Measurements from ENCODE around the gene CAPN7.

Gene CAPN7

DNA sequence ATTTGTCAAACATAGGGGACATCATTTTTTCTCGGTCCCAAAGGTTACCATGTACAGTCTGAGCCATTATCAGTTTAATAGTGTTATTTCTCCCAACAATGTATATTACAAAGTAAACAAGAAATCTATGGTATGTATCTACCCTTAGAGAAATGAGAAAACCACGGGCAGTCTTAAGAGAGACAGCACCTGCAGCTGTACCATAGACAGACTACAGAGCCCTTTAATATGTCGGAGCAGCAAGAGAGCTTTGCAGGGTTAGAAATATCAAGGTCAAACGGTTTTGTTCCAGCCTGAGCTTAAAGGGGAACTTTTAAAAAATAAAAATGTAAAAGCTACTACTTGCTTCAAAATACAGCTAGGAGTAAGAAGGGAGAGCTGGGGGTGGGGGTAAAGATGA is 73.2 kb downstream of the CAPN7 start:
- no peak for DNase-seq

DNA sequence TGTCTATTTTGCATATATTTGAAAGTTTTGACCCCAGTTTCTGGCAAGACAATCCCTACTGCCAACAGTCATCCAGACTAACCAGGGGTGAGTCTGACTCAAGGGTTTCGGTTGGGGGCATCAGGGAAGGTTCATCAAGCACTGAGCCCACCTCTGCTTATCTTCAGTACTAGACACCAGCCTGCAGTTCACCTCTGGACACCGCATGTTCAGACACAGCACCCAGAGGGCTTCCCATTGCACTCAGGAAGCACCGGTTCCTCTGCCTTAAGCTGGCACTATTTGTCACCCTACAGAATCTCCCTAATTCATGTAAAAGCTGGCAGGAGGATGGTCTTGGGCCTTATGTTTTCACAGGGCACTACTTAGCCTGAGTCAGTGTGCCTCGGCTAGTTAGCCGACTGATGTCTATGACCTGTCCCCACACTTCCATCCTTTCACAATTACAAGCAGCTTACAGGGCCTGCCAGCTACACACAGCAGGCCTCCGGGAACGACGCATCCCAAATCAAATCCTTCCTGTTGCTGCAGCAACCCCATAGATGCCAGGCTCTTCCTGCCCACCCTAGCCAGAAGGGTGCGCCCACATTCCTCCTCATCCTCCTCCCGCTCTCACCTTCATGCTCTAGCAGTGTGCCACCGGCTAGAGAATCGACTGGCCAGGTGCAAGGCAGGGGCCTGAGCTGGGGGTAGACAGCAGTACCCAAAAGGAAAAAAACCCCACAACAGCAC is 73.8 kb downstream of the CAPN7 start:
- no peak for DNase-seq

DNA sequence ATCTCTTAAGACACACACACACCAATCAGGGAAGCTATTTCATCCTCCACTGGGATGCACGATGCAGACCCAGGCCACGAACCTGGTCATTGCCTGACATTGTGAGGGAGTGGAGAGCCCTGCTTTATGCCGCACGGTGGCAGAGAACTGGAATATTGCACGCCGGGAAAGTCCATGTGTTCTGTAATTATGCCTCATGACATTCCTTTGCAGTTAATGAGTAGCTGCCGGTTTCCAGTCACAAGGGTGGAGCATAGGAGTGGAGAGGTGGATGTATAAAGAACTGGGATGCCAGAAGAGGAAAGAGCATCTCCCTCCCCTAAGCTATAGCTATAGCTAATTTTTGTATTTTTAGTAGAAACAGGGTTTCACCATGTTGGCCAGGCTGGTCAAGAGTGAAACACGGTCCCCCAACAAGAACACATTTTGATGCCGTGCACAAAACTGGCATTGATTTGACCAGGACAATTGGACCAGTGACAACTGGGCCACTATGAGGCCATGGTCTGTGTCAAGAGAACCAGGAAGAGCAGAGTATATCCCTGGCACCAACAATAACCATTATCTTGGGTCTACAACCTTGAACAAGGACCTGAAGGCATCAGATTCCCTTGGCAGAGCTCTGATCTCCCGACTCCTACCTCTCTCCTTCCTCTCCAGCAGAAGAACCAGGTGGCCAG is 74.9 kb downstream of the CAPN7 start:
- DNase-seq, result no peak

DNA sequence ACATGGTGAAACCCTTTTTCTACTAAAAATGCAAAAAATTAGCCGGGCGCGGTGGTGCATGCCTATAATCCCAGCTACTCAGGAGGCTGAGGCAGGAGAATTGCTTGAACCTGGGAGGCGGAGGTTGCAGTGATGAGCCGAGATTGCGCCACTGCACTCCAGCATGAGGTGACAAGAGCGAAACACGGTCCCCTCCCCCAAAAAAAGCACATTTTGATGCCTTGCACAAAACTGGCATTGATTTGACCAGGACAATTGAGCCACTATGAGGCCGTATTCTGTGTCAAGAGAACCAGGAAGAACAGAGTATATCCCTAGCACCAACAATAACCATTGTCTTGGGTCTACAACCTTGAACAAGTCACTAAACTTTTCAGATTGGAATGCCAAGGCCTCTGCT is 75.8 kb downstream of the CAPN7 start:
- no peak for DNase-seq

DNA sequence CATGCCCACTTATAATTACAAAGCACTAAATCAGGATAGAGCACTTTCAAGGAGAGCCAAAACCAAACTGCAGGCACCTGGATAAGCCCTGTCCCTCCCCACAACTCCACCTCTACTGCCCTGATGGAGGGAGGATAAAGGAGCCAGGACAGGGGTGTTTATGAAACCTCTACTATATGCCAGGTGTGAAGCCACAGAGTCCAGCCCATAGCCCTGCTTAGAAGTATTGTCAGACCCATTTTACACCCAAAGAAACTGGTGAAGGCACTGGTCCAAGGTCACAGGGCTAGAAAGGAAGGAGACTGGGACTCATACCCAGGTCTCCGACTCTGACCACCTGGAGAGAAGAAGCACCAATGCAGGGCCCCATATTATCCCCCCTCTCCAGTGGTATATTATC is 77.7 kb downstream of the CAPN7 start:
- DNase-seq, result no peak

DNA sequence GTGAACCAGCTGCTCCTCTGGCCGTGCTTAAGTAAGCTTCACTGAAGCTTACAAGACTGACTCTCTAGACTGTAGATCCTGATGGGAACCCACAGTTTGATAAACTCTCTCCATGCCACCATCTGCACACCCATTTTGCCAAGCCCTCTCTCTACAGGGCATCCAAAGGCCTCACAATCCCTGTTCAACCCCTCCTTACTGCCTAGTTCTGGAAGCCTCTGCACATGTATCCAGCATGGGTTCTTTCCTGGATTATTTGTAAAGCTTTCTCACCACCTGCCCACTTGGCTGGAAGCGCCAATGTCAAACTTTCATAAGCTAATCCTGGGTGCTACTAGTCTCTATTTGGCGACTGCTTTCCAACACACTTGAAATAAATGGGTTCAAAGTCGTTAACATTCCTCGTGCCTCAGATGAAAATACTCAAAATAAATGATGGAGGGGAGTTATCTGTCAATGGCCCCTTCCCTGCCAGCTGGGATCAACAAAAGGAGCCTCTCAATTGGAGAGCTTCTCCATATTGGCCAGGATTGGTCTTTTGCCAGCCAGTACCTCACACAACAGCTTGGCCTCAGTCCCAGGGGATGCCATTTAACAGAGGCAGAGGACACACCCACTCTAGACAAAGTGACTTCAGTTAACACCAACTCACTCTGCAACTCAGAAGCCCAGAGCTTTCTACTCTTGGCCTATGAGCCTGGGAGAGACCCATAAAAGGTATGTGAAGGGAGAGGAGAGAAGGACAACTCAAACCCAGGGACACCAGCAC is 78.3 kb downstream of the CAPN7 start:
- no peak for DNase-seq

DNA sequence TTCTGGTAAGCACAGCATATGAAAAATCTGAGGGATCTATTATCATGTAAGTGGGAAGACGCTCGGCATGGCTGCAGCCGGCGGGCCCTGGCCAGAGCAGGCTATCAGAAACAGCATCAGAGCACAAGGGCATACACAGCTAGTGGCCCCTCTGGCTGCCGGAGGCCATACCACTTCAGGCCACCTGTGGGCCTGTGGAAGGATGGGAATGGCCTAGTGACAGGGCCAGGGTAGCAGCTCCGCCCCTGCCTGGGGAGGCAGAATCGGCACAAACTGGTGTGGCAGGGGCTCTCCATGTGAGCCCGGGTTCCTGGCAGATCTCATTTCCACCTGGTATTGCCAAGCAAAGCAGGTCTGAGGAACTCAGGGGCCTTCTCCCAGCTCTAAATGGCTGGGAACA is 80.0 kb downstream of the CAPN7 start:
- no peak for DNase-seq

DNA sequence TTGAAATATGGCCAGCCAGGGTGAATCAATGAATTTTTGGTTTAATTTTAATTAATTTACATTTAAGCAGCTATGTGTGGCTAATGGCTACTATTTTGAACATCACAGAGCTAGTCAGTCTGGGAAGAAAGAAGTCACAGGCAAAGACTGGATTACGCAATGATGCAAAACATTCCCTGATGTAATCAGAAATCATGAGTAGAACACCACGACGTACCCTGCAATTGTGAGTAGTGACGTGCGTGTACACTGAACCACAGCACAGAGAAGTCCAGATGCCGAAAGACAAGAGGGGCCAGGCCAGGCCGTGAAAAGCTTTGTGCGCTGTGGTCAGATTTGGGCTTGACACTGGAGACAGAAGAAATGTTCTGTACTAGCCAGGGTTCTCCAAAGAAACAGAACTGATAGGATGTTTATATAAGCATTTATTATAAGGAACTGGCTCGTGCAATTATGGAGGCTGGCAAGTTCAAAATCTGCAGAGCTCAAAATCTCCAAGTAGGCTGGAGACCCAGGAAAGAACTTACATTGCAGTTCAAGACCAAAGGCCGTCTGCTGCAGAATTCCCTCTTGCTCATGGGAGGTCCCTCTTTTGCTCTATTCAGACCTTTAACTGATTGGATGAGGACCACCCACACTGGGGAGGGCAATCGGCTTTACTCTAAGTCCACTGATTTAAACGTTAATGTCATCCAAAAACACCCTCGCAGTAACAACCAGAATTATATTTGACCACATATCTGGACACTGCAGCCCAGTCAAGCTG is 81.7 kb downstream of the CAPN7 start:
- peak in 1 of 2 donors; percentile 63 for DNase-seq

DNA sequence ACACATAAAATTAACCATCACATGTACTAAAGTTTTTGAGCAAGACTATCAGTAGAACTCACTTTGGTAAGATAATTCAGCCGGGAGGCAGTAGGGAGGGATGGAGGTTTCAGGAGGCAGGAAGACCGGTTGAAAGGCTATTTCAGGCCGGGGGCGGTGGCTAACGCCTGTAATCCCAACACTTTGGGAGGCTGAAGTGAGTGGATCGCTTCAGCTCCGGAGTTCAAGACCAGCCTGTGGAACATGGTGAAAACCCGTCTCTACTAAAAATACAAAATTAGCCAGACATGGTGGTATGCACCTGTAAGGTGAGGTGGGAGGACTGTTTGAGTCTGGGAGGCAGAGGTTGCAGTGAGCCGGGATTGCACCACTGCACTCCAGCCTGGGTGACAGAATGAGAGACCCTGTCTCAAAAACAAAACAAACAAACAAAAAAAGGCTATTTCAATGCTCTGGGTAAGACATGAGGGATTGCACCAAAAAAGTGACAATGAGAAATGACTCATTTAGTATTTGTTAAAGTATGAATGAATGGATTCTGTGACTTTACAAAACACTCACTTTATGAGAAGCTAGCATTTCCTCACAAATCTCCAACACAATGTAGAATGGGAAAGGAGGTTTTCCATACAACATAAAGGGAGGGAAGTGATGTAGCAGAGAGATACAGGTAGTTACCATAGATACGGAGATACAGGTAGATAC is 82.4 kb downstream of the CAPN7 start:
- no peak for DNase-seq

DNA sequence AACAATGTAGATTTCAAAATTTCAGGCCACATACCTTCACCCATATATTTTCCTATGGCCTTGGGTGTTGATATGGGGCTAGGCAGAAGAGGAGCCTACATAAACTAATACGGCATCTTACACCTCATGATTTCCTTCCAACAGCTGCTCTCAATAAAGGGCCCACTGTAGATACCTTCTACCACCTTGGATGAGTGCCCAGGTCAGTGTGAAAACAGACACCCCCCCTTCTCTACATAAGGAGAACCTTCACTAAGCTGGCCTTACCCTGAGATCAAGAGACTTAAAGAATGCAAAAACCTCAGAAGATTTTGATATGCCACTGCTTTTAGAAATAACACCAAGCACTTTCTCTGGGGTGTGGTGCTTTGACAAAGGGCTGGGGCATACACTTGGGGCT is 83.6 kb downstream of the CAPN7 start:
- DNase-seq, result no peak

DNA sequence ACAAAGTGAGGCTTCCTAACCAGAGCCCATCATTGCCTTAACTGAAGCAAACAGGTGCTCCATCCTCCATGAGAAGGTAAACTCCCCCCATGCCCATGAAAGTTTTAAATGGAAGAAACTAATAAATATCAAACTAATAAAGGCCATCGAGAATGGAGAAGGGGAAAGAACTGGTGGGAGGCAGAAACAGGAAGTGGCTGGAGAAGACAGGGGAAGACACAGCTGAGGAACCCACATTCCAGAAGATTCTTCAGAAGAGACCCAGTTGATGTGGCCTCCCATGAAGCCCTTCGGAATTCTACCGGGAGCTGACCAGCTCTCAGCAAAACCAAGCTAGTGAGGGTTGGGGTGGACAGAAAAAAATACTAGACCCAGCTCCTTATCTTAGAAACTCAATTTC is 84.7 kb downstream of the CAPN7 start:
- no peak for DNase-seq

DNA sequence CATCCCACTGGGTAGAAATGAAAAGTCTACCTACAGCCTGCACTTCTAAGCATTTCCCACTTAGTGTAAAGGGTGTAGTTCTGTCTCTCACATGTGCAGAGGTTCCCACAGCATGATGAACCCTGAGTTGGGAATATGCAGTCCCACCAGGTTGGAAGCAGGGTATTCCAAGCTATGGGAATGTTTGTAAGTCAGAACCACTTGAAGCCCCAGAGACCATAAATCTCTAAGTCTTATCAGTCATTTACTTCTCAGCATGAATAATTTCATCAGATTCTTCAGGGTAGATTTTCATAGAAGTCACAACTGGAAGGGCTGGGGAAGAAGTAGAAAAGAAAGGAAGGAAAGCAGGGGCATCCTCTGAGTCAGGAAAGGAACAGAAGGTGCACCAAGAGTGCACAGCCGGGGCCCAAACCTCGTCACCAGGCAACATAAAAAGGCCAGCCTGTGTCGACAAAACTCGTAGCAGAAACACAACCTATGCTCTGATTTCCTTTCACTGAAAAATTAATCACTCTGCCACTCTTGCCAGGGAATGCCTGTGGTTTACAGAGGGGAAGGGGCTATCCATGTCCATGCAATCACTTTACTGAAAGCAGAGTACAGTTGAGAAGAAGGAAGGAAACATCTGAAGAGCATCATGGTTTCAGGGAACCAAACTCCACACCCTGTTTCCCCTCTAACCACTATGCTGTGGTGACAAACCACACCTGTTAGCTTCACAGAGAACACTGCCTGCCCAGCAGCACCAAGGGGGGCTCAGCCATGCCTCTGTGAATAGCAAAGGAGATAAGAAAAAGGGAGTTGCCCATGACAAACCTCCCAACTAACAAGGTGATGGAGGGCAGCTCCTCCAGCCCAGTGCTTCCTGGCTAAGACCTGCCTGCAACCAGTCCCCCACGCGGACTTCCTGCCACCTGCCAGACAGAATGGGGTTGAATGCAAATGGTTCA is 85.8 kb downstream of the CAPN7 start:
- DNase-seq, result peak; percentile 84 to 88

DNA sequence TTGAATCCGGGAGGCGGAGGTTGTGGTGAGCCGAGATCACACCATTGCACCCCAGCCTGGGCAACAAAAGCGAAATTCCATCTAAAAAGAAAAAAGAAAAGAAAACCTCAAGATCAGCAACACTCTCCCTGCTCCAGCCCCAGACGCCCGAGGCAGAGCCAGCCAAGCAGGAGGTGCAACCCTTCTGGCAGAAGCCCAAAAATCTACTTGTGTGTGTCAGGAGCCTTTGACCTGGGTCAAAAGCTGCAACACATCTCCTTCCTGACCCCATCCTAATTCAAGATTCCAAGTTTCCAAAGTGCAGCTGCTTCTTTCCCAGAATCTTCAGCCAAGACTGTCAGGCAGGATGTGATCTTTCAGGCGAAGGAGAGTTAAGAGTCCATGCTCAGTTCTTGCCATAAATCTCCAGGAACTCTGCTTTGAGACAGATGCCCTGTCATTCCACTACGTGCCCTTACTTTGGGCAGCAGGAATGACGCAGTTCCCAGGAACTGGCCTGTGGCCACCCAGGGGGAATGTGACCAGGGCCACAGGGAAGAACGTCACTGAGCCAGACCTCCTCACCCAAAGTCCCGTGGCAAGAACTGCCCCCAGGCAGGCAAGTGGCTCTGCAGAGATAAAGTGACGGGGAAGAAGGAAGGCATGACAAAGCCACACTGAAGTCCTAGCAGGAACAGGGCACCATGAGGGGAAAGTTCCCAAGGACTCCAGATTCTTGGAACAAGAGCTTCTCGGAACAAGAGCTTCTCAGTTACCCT is 86.9 kb downstream of the CAPN7 start:
- peak in 1 of 2 donors; percentile 39 for DNase-seq

DNA sequence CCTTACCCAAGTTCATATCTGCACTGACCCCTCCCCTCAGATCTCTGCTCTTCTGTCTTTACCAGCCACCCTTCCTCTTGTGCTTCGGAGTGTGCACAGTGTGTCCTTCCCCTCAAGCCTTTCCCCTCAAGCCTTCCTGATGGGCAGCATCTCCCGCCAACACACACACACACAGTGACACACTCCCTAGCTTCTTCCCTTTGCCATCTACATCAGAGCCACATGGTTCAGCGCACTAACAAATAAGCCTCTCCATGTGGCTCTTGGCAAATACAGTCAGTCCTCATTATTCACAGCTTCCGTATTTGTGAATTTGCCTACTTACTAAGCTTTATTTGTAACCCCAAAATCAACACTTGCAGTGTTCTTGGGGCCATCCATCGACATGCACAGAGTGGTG is 88.9 kb downstream of the CAPN7 start:
- DNase-seq, result peak in 1 of 2 donors; percentile 59

DNA sequence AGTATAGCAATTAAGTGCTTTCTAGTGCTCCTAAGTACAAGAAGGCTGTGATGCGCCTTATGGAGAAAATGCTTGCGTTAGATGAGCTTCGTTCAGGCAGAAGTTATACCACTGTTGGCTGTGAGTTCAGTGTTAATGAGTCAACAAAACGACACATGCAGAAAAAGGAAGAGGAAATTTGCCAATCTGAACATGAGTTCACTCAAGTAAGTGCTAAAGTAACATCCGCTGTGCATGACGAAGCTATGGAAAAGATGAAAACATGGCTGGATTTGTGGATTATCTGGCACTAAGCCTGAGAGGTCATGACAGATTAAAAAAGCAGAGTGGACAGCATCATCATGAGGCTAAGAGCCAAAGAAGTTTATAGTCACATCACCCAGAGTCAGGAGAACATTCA is 89.5 kb downstream of the CAPN7 start:
- peak in 1 of 2 donors; percentile 40 for DNase-seq

DNA sequence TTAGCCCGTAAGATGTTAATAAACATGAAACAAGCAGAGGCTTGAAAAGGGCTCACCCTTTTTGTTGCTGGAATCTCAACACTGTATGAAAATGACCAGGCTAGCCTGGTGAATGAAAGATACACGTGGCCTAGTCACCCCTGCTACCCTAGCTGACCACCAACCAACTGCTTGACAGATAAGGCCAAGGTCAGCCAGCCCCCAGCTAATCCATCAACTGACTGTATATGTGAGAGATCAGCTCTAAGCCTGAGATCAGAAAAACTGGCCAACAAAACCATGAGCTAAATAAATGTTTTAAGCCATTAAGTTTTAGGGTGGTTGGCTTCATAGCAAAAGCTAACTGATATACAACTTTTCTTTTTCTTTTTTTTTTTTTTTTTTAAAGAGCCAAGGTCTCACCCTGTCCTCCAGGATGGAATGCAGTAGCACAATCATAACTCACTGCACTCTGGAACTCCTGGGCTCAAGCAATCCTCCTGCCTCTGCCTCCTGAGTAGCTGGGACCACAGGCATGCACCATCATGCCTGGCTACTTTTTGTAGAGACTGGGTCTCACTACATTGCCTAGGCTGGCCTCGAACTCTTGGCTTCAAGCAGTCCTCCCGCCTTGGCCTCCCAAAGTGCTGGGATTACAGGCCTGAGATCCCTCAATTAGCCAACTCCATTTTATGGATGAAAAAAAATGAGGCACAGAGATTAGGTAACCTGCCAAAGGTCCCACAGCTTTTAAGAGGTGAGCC is 91.7 kb downstream of the CAPN7 start:
- no peak for DNase-seq

DNA sequence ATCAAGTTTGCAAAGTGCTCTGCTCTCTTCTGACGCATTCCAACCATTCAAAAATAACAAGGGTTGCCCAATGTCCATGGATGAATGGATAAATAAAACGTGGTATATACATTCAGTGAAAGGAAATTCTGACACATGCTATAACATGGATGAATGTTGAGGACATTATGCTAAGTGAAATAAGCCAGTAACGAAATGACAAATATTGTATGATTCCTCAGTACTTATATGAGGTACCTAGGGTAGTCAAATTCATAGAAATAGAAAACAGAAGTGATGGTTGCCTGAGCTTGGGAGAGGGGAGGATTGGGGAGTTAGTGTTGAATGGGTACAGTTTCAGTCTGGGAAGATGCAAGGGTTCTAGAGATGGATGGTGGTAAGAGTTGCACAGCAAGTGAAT is 92.5 kb downstream of the CAPN7 start:
- DNase-seq, result no peak

DNA sequence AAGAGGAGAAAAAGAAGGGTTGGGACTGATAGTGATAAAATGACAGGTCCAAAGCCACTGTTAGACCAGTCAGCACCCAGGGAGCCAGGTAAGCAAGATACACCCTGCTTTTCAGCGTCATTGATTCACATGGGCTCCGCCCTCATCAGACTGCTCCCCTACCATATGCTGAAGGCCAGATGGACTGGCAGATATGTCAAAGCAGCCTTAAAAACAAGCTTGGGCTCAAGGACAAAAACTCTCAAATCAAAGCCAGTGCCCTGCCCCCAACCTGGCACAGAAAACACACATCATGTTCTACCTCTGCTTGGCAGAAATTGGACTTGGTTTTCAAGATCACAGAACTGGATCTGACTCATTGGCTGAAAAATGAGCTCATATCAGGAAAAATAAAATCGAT is 93.0 kb downstream of the CAPN7 start:
- DNase-seq, result no peak

DNA sequence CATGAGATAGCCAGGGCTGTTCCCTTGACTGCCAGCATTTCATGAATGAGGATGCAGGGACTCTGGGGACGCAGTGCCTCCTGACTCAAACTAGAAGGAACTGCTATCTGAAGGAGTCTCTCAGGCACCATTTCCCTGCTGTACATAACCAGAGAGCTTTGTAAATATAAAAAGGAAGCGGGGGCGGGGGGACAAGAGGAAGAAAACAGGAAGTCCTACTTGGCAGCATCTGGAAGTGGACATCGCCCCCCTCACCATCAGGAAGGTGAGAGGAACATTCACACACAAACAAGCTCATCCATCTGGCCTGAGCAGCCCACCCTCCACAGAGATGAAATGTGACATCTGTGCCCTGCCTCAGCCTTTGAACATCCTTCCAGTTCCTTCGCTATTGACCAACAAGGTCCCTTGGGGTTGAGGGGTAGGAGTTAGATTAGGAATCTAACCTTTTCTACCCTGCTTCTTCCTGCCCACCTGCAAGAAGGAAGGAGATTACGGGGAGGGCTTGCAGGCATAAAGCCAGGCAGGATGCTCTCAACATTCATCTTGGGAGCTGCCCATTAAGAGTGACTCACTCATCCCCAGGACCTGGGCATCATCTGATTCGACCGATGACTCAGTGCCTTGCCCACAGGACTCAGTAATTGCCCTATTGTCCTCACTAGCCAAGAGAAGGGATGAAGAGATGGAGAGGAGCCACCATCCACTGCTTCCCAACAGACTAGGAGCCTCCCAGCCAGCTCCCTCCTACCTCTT is 94.5 kb downstream of the CAPN7 start:
- peak in 1 of 2 donors; percentile 50 for DNase-seq

Data from CD4-positive, alpha-beta T cell treated with Interferon alpha-2 for 1 hour (primary cell).